Right lobe of liver (tissue), 4 donors: ENCODE measurements around the gene RAP2C.

Experiments used
- POLR2A ChIP-seq: fragments of 450-650 bp; IDR thresholded peaks from one replicate; pipeline ENCODE4 v1.6.1; 2017; ENCODE audit warnings: antibody characterized with exemption, mild to moderate bottlenecking
- TF ChIP-seq, protein P1 (sequence below), 4 donors: fragments of 200-600 bp in 3 of 4; fragments of 450-650 bp in 1 of 4; IDR thresholded peaks; one replicate each; pipeline versions ENCODE4 v1.5.1 to v1.8.0; 2016 to 2022; ENCODE audit warnings: antibody characterized with exemption in 4 of 4, mild to moderate bottlenecking in 2 of 4
- donor health status: DM: no; HTN: no; CAD: no.
- donor health status: DM: no; HTN: no; CAD: no.
- donor health status: DM: no; HTN: yes; CAD: no.

GRCh38 chrX:132236121-132236520, 16.9 kb upstream of the RAP2C start:
- TF ChIP-seq, protein P1, sequence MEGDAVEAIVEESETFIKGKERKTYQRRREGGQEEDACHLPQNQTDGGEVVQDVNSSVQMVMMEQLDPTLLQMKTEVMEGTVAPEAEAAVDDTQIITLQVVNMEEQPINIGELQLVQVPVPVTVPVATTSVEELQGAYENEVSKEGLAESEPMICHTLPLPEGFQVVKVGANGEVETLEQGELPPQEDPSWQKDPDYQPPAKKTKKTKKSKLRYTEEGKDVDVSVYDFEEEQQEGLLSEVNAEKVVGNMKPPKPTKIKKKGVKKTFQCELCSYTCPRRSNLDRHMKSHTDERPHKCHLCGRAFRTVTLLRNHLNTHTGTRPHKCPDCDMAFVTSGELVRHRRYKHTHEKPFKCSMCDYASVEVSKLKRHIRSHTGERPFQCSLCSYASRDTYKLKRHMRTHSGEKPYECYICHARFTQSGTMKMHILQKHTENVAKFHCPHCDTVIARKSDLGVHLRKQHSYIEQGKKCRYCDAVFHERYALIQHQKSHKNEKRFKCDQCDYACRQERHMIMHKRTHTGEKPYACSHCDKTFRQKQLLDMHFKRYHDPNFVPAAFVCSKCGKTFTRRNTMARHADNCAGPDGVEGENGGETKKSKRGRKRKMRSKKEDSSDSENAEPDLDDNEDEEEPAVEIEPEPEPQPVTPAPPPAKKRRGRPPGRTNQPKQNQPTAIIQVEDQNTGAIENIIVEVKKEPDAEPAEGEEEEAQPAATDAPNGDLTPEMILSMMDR (IDR thresholded peaks at IDR 0.05), result no peak
- no peak for TF ChIP-seq POLR2A
